GM21723 (cell line): ENCODE results near the gene TRIM52.
"Not testable (repeated sequence)": the region's sequence is repeated elsewhere in the genome, so short reads cannot be mapped to it uniquely, and the experiment has no call there.

ENCODE experiments used
- ATAC-seq: cut with Tn5 transposase; IDR thresholded peaks from one replicate; pipeline ENCODE4 v1.9.1; 2021; ENCODE audit warnings: mild to moderate bottlenecking, moderate library complexity; ENCODE audit not compliant: unreplicated experiment

The TRIM52 gene

GRCh38 chr5:181217111-181217802 is 43.7 kb downstream of the TRIM52 start:
- ATAC-seq: peak; percentile 27

- no peak for ATAC-seq
Observed at GRCh38 chr5:181215997-181216989, 44.6 kb downstream of the TRIM52 start.

GRCh38 chr5:181214249-181214648 is 46.7 kb downstream of the TRIM52 start:
- not testable (repeated sequence) for ATAC-seq

GRCh38 chr5:181212934-181213333 is 48.0 kb downstream of the TRIM52 start:
- ATAC-seq: no peak

- no peak for ATAC-seq
Observed at GRCh38 chr5:181212080-181212479, 48.9 kb downstream of the TRIM52 start.

- ATAC-seq: no peak
Observed at GRCh38 chr5:181211208-181211607, 49.7 kb downstream of the TRIM52 start.

GRCh38 chr5:181210698-181211097 is 50.2 kb downstream of the TRIM52 start:
- not testable (repeated sequence) for ATAC-seq

- ATAC-seq: not testable (repeated sequence)
Observed at GRCh38 chr5:181210148-181210547, 50.8 kb downstream of the TRIM52 start.

- ATAC-seq: not testable (repeated sequence)
Observed at GRCh38 chr5:181209006-181209405, 51.9 kb downstream of the TRIM52 start.

GRCh38 chr5:181207960-181208253 is 53.0 kb downstream of the TRIM52 start:
- no peak for ATAC-seq

GRCh38 chr5:181207214-181207959 is 53.6 kb downstream of the TRIM52 start:
- peak; percentile 38 for ATAC-seq

- ATAC-seq: no peak
Observed at GRCh38 chr5:181205761-181206649, 54.9 kb downstream of the TRIM52 start.
